Epidermal melanocyte (primary cell): ENCODE results near the gene WNT8A.

ENCODE experiments used
- DNase-seq: peaks from one replicate; pipeline ENCODE4 v3.0.0; 2011; ENCODE audit warnings: low spot score; ENCODE audit not compliant: insufficient read length

Gene WNT8A

DNA sequence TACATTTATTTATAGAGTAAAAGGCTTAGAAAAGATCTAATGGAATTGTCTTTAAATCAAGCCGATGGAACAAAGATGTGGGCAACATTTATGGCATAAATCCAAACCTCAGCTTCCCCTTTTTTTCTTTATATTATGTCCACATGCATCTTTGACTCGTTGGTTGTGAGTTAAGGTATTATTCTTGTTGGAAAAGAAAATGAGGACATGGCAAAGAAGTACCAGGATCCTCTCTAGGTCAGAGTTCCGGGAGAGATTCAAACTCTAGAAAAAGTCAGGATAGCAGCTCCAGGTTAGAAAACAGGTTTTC lies 55.9 kb downstream of the WNT8A start:
- DNase-seq, result no peak

DNA sequence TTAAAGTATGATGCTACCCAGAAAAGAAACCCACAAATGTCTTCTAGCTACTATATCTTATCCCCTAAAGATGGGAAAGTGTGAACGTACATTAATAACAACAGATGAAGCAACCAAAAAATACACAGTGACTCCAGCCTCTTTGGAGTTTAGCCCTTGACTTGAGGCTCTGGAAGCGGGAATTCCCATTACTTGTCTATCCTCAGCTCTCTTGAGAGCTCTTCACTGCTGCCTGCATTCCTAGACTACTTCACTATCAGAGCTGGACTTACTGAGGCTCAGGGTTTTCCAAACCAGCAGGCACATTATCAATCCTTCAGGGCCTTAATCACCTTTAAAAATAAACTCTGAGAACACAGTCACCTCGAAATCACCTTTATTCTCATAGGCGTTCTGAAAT lies 56.4 kb downstream of the WNT8A start:
- no peak for DNase-seq
